ENCODE results near the gene TRHDE. TPM values are rescaled to one million over a fixed set of nuclear protein-coding genes. Genes with fewer than 3 reads are reported as not detected.

The TRHDE gene
- total and polyA plus RNA-seq, 12 donors = 0.10 to 0.97 (median 0.46) TPM

GRCh38 chr12:72485017-72485701, 213.0 kb downstream of the TRHDE start:
- DNase-seq = no peak
- H3K9me3 ChIP-seq = peaks cover 0 to 13% (median 3%) of the 10 kb centered on the region in 11 donors
- H3K27me3 ChIP-seq = no peaks in the 10 kb centered on the region
- ATAC-seq = no peak
- intact Hi-C loops (cut with DNase I) = no loop called here
- no peaks in the 10 kb centered on the region for H3K4me1 ChIP-seq
- no peak overlapping the region for H3K4me3 ChIP-seq
- no peak overlapping the region for H3K27ac ChIP-seq
- 77 to 82% methylated on average over 4 of the region's 4 CpGs for WGBS, 2 donors
- no peaks in the 10 kb centered on the region for H3K36me3 ChIP-seq
- TF ChIP-seq CTCF (IDR thresholded peaks at IDR 0.05) = no peak

GRCh38 chr12:72491426-72491825, 219.3 kb downstream of the TRHDE start:
- Histone ChIP-seq H3K4me1 (no peaks in the 10 kb centered on the region), H3K4me3 (no peak overlapping the region), H3K27me3 (no peaks in the 10 kb centered on the region), H3K9me3 (peaks cover 0 to 13% (median 0%) of the 10 kb centered on the region in 11 donors), H3K36me3 (no peaks in the 10 kb centered on the region), H3K27ac (no peak overlapping the region)
- no peak for TF ChIP-seq CTCF (IDR thresholded peaks at IDR 0.05)
- ATAC-seq (no peak), DNase-seq (no peak)
- 75% methylated on average over 4 of the region's 4 CpGs for WGBS, 2 donors
- intact Hi-C loops (cut with DNase I) = no loop called here

- no peak for TF ChIP-seq CTCF (IDR thresholded peaks at IDR 0.05)
- no peaks in the 10 kb centered on the region for H3K4me1 ChIP-seq
- intact Hi-C loops (cut with DNase I) = no loop called here
- no peaks in the 10 kb centered on the region for H3K36me3 ChIP-seq
- WGBS, 2 donors = 32 to 35% methylated on average over 1 of the region's 1 CpG
- H3K27me3 ChIP-seq = no peaks in the 10 kb centered on the region
- no peak for ATAC-seq
- no peaks in the 10 kb centered on the region for H3K9me3 ChIP-seq
- H3K27ac ChIP-seq = no peak overlapping the region
- H3K4me3 ChIP-seq = no peak overlapping the region
- DNase-seq = no peak
These were observed 221.2 kb downstream of the TRHDE start for GRCh38 chr12:72493407-72493806.

- DNase-seq = no peak
- no peak for TF ChIP-seq CTCF (IDR thresholded peaks at IDR 0.05)
- intact Hi-C loops (cut with DNase I) = no loop called here
- Histone ChIP-seq H3K4me1 (no peaks in the 10 kb centered on the region), H3K4me3 (no peak overlapping the region), H3K27me3 (no peaks in the 10 kb centered on the region), H3K27ac (no peak overlapping the region), H3K36me3 (no peaks in the 10 kb centered on the region), H3K9me3 (peaks cover 0 to 11% (median 0%) of the 10 kb centered on the region in 11 donors)
- ATAC-seq = no peak
- WGBS, 2 donors = 41 to 42% methylated on average over 1 of the region's 1 CpG
These were observed 226.2 kb downstream of the TRHDE start for GRCh38 chr12:72498354-72498753.

All from heart right ventricle (tissue), 16 donors.